Activated CD8-positive, alpha-beta T cell treated with anti-CD3 and anti-CD28 coated beads for 36 hours (primary cell): ENCODE data around the gene ARHGEF6. TPM values are rescaled to one million over a fixed set of nuclear protein-coding genes. Genes with fewer than 3 reads are reported as not detected.

Experiments
- ATAC-seq: fragments of 200-7000 bp; cut with Tn5 transposase; one replicate; pipeline ENCODE4 v1.10.0; 2021; ENCODE audit warnings: mild to moderate bottlenecking, moderate library complexity
- CTCF ChIA-PET: fragments of 350-600 bp; sonication (Branson Sonifier 250); formaldehyde crosslinking; loops from one replicate; lab custom pipeline; 2021; ENCODE audit warnings: antibody characterized with exemption; lab: Charles Lee
- POLR2A ChIA-PET: fragments of 350-600 bp; sonication (Branson Sonifier 250); formaldehyde crosslinking; loops from one replicate; lab custom pipeline; 2021; ENCODE audit warnings: antibody characterized with exemption; lab: Charles Lee
- DNase-seq: peaks from one replicate; pipeline ENCODE4 v3.0.0-alpha.2; 2020
- H3K27ac Mint-ChIP-seq: one replicate; pipeline ENCODE4 v1.8.0; 2021; ENCODE audit warnings: mild to moderate bottlenecking, mixed read lengths
- H3K27me3 Mint-ChIP-seq: one replicate; pipeline ENCODE4 v1.8.0; 2021; ENCODE audit warnings: mixed read lengths
- H3K36me3 Mint-ChIP-seq: one replicate; pipeline ENCODE4 v1.8.0; 2021; ENCODE audit warnings: low read depth, mixed read lengths
- H3K4me1 Mint-ChIP-seq: one replicate; pipeline ENCODE4 v1.8.0; 2021; ENCODE audit warnings: low read depth, mixed read lengths
- H3K4me3 Mint-ChIP-seq: one replicate; pipeline ENCODE4 v1.8.0; 2021; ENCODE audit warnings: mild to moderate bottlenecking, moderate library complexity, mixed read lengths
- H3K9me3 Mint-ChIP-seq: one replicate; pipeline ENCODE4 v1.8.0; 2021; ENCODE audit warnings: mixed read lengths
- intact Hi-C: fragments of 100-400 bp; cut with micrococcal nuclease; formaldehyde crosslinking; loops from one replicate; pipeline ENCODE4 v1.10.0; 2022
- total RNA-seq, 2 experiments: library from RNA; stranded (reverse); gene quantifications; one replicate each; pipeline ENCODE4 v1.2.3, GENCODE V29; 2021
- TF ChIP-seq, protein P1 (sequence below): fragments of 200-600 bp; IDR thresholded peaks from one replicate; pipeline ENCODE4 v1.8.0; 2022; ENCODE audit warnings: antibody characterized with exemption, mild to moderate bottlenecking

The ARHGEF6 gene
- total RNA-seq, 2 experiments from 2014 or later = 45.7 to 45.8 TPM

DNA sequence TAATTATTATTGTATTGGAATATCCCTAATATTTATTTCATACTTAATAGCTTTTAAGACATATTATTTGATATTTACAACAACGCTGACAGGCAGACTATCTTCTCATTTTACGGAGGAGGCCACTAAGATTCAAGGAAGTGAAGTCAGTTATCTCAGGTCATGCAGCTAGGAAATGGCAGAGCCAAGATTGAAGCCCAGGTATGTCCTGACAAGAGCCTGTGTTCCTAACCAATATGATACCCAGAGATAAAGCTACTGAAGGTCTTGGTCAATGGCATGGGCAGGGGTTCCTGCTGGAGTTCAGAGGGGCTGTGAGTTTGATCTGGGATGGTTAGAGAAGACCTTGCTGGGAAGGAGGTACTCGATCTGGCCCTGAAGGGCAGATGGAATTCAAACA lies 47.1 kb downstream of the ARHGEF6 start:
- TF ChIP-seq, protein P1, sequence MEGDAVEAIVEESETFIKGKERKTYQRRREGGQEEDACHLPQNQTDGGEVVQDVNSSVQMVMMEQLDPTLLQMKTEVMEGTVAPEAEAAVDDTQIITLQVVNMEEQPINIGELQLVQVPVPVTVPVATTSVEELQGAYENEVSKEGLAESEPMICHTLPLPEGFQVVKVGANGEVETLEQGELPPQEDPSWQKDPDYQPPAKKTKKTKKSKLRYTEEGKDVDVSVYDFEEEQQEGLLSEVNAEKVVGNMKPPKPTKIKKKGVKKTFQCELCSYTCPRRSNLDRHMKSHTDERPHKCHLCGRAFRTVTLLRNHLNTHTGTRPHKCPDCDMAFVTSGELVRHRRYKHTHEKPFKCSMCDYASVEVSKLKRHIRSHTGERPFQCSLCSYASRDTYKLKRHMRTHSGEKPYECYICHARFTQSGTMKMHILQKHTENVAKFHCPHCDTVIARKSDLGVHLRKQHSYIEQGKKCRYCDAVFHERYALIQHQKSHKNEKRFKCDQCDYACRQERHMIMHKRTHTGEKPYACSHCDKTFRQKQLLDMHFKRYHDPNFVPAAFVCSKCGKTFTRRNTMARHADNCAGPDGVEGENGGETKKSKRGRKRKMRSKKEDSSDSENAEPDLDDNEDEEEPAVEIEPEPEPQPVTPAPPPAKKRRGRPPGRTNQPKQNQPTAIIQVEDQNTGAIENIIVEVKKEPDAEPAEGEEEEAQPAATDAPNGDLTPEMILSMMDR = no peak
- Mint-ChIP-seq H3K9me3 (peaks cover 2% of the 10 kb centered on the region), H3K4me1 (peaks cover 53% of the 10 kb centered on the region), H3K27ac (peak overlapping the region; percentile 10), H3K27me3 (no peaks in the 10 kb centered on the region), H3K4me3 (no peak overlapping the region), H3K36me3 (peaks cover 36% of the 10 kb centered on the region)
- ChIA-PET CTCF (no interaction called here), POLR2A (no interaction called here)
- ATAC-seq = no peak
- no peak for DNase-seq
- intact Hi-C loops = no loop called here

DNA sequence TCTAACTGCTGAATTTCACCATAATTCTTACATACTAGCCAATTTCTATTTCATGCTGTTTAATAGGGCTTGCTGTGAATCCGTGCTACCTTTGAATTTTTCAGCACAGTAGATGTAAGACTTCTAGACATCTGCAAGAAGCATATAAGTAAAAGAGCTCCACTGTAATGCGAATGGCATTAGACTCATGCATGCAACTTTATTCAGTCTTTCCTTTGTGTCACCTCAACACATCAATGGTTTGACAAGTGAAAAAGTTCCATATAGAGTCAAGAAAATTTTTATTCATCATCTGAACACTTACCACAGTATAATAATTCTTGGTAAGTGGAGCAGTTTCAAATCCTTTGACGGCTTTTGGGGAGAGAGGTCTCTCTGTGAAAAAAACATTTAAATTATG lies 48.9 kb downstream of the ARHGEF6 start:
- H3K4me1 Mint-ChIP-seq = peaks cover 59% of the 10 kb centered on the region
- no peaks in the 10 kb centered on the region for H3K27me3 Mint-ChIP-seq
- CTCF ChIA-PET = interaction anchor here (1.4 kb wide), 1 partner anchor 34 kb away, joined by 3 read pairs; no protein-coding TSS in a partner anchor
- TF ChIP-seq, protein P1 = no peak
- ATAC-seq (peak; percentile 55), DNase-seq (no peak)
- H3K27ac Mint-ChIP-seq = peak overlapping the region; percentile 86
- intact Hi-C loops = no loop called here
- H3K4me3 Mint-ChIP-seq = peak overlapping the region; percentile 39
- peaks cover 36% of the 10 kb centered on the region for H3K36me3 Mint-ChIP-seq
- POLR2A ChIA-PET = no interaction called here
- peaks cover 4% of the 10 kb centered on the region for H3K9me3 Mint-ChIP-seq

DNA sequence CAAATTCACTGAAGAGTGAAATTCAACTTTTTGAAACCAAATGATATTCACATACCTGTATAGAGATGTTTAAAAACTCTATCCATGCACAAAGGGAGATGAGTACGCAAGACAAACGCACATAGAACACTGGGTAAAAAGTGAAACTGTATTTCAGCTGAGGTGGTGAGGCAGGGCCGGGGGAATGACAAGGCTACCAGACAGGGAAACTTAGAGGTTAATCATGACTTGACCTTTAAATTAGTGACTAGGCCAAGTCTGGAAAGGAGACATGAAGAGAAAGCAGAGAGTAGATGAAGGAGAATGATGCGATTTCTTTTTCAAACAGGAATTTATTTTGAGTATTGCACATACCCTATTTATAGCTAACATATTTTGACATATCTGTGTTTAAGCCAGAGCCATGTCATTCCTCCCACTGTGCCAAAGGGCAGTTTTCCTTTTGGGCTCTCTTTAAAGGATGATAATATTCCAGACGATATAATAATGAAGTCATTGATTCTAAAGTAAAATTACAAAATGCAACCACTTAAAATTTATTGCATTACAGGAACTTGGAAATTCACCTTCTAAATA lies 49.4 kb downstream of the ARHGEF6 start:
- ATAC-seq = peak; percentile 68
- peak; percentile 55 for DNase-seq
- peaks cover 34% of the 10 kb centered on the region for H3K36me3 Mint-ChIP-seq
- ChIA-PET POLR2A (interaction anchor here (1.1 kb wide), 2 partner anchors 20 to 137 kb away, joined by 3 to 4 read pairs; no protein-coding TSS in a partner anchor), CTCF (interaction anchor here (0.8 to 1.4 kb wide), 2 partner anchors 21 to 35 kb away, joined by 3 to 5 read pairs; no protein-coding TSS in a partner anchor)
- H3K9me3 Mint-ChIP-seq = peaks cover 4% of the 10 kb centered on the region
- peak overlapping the region; percentile 39 for H3K4me3 Mint-ChIP-seq
- peak overlapping the region; percentile 86 for H3K27ac Mint-ChIP-seq
- peaks cover 61% of the 10 kb centered on the region for H3K4me1 Mint-ChIP-seq
- TF ChIP-seq, protein P1 = no peak
- intact Hi-C loops = no loop called here
- H3K27me3 Mint-ChIP-seq = no peaks in the 10 kb centered on the region

DNA sequence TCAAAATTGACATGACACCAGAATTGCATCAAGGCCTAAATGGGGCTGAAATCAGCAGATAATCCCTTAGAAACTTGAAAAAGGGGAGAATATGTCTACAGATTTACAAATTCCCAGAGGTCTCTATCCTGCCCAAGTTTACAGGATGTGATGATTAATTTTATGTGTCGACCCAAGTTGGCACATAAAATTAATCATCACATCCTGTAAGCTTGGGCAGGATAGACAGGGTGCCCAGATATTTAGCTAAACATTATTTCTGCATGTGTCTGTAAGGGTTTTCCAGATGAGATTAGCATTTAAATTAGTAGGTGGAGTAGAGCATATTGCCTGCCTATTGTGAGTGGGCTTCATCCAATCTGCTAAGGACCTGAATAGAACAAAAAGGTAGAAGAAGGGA lies 52.3 kb downstream of the ARHGEF6 start:
- POLR2A ChIA-PET = interaction anchor here (1.3 to 1.8 kb wide), 3 partner anchors 25 to 41 kb away, joined by 3 to 4 read pairs (median 4); no protein-coding TSS in a partner anchor
- Mint-ChIP-seq H3K27ac (peak overlapping the region; percentile 88), H3K9me3 (peaks cover 4% of the 10 kb centered on the region)

More for the DNA sequence above, 52.3 kb downstream of the ARHGEF6 start:
- no peak for ATAC-seq
- peaks cover 48% of the 10 kb centered on the region for H3K4me1 Mint-ChIP-seq
- no peaks in the 10 kb centered on the region for H3K27me3 Mint-ChIP-seq
- TF ChIP-seq, protein P1 = no peak
- CTCF ChIA-PET = interaction anchor here (1.1 to 2.4 kb wide), 3 partner anchors 13 to 32 kb away, joined by 3 to 11 read pairs (median 3); no protein-coding TSS in a partner anchor
- peaks cover 25% of the 10 kb centered on the region for H3K36me3 Mint-ChIP-seq
- DNase-seq = no peak
- H3K4me3 Mint-ChIP-seq = no peak overlapping the region
- intact Hi-C loops = no loop called here
